Heart right ventricle (tissue), 16 donors: ENCODE measurements around the gene OR2F2. TPM values are rescaled to one million over a fixed set of nuclear protein-coding genes. Genes with fewer than 3 reads are reported as not detected.

Source experiments
- ATAC-seq, 8 donors: fragments of 200-7000 bp; cut with Tn5 transposase; one replicate each; pipeline ENCODE4 v1.9.1; 2020; ENCODE audit warnings: mild to moderate bottlenecking in 8 of 8, moderate library complexity in 8 of 8, moderate number of reproducible peaks in 1 of 8
- DNase-seq, 2 donors: peaks; one replicate each; pipeline ENCODE4 v3.0.0-alpha.2; 2020
- H3K27ac ChIP-seq, 10 donors: fragments of 200-600 bp; sonication (generic) in 2 of 10; one replicate each; pipeline versions ENCODE4 v1.5.0 to v1.8.0; 2020 to 2022; ENCODE audit warnings: mild to moderate bottlenecking in 3 of 10
- H3K27me3 ChIP-seq, 7 donors: fragments of 200-600 bp; one replicate each; pipeline ENCODE4 v1.8.0; 2021 to 2022; ENCODE audit warnings: mild to moderate bottlenecking in 2 of 7
- H3K36me3 ChIP-seq, 9 donors: fragments of 200-600 bp; sonication (generic) in 1 of 9; one replicate each; pipeline versions ENCODE4 v1.5.0 to v1.8.0; 2020 to 2022; ENCODE audit warnings: mild to moderate bottlenecking in 2 of 9
- H3K4me1 ChIP-seq, 9 donors: fragments of 200-600 bp; sonication (generic) in 1 of 9; one replicate each; pipeline versions ENCODE4 v1.5.0 to v1.8.0; 2020 to 2022; ENCODE audit warnings: mild to moderate bottlenecking in 4 of 9
- H3K4me3 ChIP-seq, 10 donors: fragments of 200-600 bp; sonication (generic) in 2 of 10; one replicate each; pipeline versions ENCODE4 v1.5.0 to v1.8.0; 2020 to 2022; ENCODE audit warnings: mild to moderate bottlenecking in 7 of 10, moderate library complexity in 2 of 10
- H3K9me3 ChIP-seq, 11 donors: fragments of 200-600 bp in 10 of 11; sonication (generic) in 2 of 11; one replicate each; pipeline versions ENCODE4 v1.5.0 to v1.8.0; 2013 to 2022; ENCODE audit warnings: mild to moderate bottlenecking in 2 of 11, control low read depth in 1 of 11, moderate library complexity in 1 of 11
- WGBS, 2 donors: extraction: QIAGEN DNeasy Blood & Tissue Kit; methylation state at CpG; one replicate each; pipeline ENCODE4 v1.1.7; 2013; ENCODE audit warnings: inconsistent platforms in 1 of 2; 5-methylcytosine and 5-hydroxymethylcytosine counted together
- intact Hi-C, 10 donors: fragments of 100-400 bp; cut with DNase I; formaldehyde crosslinking; loops; one replicate each; pipeline versions ENCODE4 v1.11.1 to v1.14.2; 2022
- long read RNA-seq, 3 donors: library from polyadenylated mRNA; unstranded; transcript quantifications; one replicate each; pipeline ENCODE4 v2.0.0, GENCODE V29; 2020 to 2021
- polyA plus RNA-seq, 2 donors: library from polyadenylated mRNA; stranded (reverse); fragments of 200-250 nt; gene quantifications; one replicate each; pipeline ENCODE4 v1.2.3, GENCODE V29; 2013
- total RNA-seq, 10 donors: library from RNA; stranded (reverse); fragmentation: NEBNext Ultra II Directional in 3 of 10; extraction: Animal tissue kit (Norgen Biotek cat#: 25700) in 3 of 10; gene quantifications; one replicate each; pipeline versions ENCODE4 v1.2.1 to v1.2.4, GENCODE V29; 2021 to 2023
- TF ChIP-seq, protein P1 (sequence below), 9 donors: fragments of 200-600 bp; sonication (generic) in 2 of 9; IDR thresholded peaks; one replicate each; pipeline versions ENCODE4 v1.5.0 to v1.8.0; 2021 to 2022; ENCODE audit warnings: antibody characterized with exemption in 9 of 9, mild to moderate bottlenecking in 5 of 9, moderate library complexity in 1 of 9
- donor health status: Arrhythmogenic right ventricular cardiomyopathy.
- donor health status: ischemic (EF 13 %, LVEDD 7.1; RV severe dilation, severe dysfunction).
- donor health status: healthy with polysubstance abuse.
- donor health status: DM: no; HTN: yes; CAD: no.
- donor health status: DM: no; HTN: no; CAD: no.
- donor health status: ischemic (EF 25% LVEDD 6.9; RV normal size, moderate dysfunction).
- donor health status: ischemic (EF 25% LVEDD 5.7; RV mildly dilated, moderate dysfunction).
- donor health status: healthy.
- donor health status: DM: yes; HTN: yes; CAD: no.
- donor health status: Ischemic cardiomyopathy.
- donor health status: ischemic (EF 35%, LVEDD 5.7; RV mildly dilated, moderate dysfunction).
- donor health status: nonischemic (EF 11% LVEDD 7.7; RV severe dilation, severe dysfunction).
- donor health status: DM: yes; HTN: yes; CAD: no.
- donor health status: PGD.
- donor health status: ischemic (EF 29% LVEDD 5.4; RV normal size, mild dysfunction).
- donor health status: nonischemic (EF 23%, LVEDD 6.1; RV moderate dilation, normal function).

Gene OR2F2, protein sequence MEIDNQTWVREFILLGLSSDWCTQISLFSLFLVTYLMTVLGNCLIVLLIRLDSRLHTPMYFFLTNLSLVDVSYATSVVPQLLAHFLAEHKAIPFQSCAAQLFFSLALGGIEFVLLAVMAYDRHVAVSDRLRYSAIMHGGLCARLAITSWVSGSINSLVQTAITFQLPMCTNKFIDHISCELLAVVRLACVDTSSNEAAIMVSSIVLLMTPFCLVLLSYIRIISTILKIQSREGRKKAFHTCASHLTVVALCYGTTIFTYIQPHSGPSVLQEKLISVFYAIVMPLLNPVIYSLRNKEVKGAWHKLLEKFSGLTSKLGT
- not detected for total RNA-seq
- not detected for polyA plus RNA-seq
- long read RNA-seq, donor 1, result 0 reads
- long read RNA-seq, donor 2, result 0 reads
- long read RNA-seq, donor 3, result 0 reads

DNA sequence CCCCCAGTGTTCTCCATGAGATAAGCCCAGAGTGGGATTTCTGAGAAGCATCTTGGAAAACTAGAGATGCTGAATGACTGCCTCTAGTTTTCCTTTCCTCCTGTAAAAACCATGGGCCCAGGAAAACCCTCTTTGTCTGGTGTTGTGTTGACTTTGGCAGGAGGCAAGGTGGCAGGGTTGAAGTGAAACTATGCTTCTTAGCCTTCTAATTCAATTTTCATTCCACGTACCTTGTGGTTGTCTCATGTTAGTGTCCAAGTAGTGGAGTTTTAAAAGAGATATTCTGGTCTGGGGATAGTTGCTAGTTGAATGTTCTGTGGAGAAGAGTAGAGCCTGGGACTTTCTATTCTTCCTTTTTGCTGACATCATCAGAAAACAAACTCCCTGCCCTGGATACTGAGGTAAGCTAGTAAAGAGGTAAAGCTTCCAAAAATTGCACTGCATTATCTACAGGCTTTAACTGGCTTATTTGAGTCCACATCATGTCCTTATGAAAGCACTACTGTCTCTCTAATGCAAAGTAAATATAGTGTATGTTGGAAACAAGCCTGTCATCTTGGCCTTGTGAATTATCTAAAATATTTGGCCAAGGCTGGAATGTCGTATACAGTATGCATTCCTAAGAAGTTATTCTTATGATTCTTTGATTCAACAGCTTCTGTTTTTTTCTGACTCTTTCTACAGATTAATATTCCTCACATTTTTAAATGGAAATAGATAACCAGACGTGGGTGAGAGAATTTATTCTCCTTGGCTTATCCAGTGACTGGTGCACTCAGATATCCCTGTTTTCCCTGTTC is at the start of gene OR2F2:
TSS of gene OR2F2 (plus strand) at position 708 of the 800 bp plus-strand sequence. CDS start at position 708, 0 bp downstream.
- Histone ChIP-seq H3K27ac (no peak within 1 kb of the TSS), H3K36me3 (no peaks in the 10 kb centered on the region), H3K9me3 (peaks cover 0 to 20% (median 0%) of the 10 kb centered on the region in 11 donors), H3K27me3 (no peaks in the 10 kb centered on the region), H3K4me1 (no peaks in the 10 kb centered on the region), H3K4me3 (no peak within 1 kb of the TSS)
- no peak for DNase-seq
- no peak for ATAC-seq
- intact Hi-C loops, result loop anchor here in 1 of 10 donors (5.0 kb wide), 1 partner anchor 33 kb away; no protein-coding TSS in a partner anchor
- TF ChIP-seq, protein P1, sequence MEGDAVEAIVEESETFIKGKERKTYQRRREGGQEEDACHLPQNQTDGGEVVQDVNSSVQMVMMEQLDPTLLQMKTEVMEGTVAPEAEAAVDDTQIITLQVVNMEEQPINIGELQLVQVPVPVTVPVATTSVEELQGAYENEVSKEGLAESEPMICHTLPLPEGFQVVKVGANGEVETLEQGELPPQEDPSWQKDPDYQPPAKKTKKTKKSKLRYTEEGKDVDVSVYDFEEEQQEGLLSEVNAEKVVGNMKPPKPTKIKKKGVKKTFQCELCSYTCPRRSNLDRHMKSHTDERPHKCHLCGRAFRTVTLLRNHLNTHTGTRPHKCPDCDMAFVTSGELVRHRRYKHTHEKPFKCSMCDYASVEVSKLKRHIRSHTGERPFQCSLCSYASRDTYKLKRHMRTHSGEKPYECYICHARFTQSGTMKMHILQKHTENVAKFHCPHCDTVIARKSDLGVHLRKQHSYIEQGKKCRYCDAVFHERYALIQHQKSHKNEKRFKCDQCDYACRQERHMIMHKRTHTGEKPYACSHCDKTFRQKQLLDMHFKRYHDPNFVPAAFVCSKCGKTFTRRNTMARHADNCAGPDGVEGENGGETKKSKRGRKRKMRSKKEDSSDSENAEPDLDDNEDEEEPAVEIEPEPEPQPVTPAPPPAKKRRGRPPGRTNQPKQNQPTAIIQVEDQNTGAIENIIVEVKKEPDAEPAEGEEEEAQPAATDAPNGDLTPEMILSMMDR (IDR thresholded peaks at IDR 0.05), result no peak
- WGBS, 2 donors, result 60 to 70% methylated on average over 3 of the region's 3 CpGs

DNA sequence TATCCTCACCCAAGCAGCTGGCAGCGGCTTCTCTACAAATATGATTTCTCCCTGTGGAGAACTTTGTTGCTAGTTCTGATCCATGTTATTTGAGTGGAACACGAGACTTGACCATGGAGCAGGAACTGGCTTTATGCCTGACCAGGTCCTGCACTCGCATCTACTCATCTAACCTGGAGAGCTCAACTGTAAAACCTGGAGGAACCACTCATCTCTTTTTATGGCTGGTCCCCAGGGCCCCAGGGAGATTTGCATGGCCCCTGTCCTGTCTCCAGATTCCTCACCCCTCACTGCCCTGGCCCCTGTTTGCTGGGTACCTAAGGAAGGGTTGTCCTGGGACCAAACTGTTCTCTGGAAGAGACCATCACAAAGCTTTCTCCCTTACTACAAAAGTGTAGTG is 49.1 kb upstream of the OR2F2 start:
- ATAC-seq (no peak), DNase-seq (no peak)
- TF ChIP-seq, protein P1 (IDR thresholded peaks at IDR 0.05), result no peak
- Histone ChIP-seq H3K27me3 (peaks cover 0 to 32% (median 0%) of the 10 kb centered on the region in 7 donors), H3K4me3 (no peak overlapping the region), H3K4me1 (peaks cover 0 to 24% (median 13%) of the 10 kb centered on the region in 9 donors), H3K9me3 (peaks cover 0 to 28% (median 5%) of the 10 kb centered on the region in 11 donors), H3K27ac (no peak overlapping the region), H3K36me3 (peaks cover 0 to 16% (median 0%) of the 10 kb centered on the region in 9 donors)
- WGBS, 2 donors, result 77 to 83% methylated on average over 3 of the region's 3 CpGs
- intact Hi-C loops, result no loop called here

DNA sequence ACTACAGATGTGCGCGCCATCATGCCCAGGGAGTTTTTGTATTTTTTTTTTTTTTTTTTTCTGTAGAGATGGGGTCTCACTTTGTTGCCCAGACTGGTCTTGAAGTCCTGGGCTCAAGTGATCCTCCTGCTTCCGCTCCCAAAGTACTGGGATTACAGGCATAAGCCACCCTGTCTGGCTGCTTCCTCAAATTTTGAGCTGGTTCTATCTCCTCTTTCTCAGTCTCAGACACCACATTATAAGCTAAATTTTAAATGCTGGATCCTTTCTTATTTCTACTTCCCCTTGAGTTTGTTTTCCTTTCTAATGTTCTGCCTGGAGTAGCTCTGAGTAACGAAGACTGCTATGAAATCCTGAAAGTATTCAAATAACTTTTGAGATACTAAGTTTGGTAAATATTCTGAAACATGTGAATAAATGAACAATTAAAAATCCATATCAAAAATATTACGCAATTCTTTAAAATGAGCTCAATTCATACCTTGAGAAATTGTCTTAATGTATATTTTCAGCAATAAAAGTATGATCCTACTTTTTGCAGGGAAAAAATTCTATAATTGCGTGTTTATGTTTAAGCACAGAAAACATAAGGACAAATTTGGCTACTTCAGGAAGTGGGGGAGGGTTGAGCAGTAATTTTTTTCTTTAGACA is 48.1 kb upstream of the OR2F2 start:
- TF ChIP-seq, protein P1 (IDR thresholded peaks at IDR 0.05), result no peak
- ATAC-seq, result no peak
- H3K4me1 ChIP-seq, result peaks cover 0 to 19% (median 5%) of the 10 kb centered on the region in 9 donors
- intact Hi-C loops, result no loop called here
- H3K27me3 ChIP-seq, result peaks cover 0 to 32% (median 0%) of the 10 kb centered on the region in 7 donors
- DNase-seq, result no peak
- peaks cover 0 to 38% (median 5%) of the 10 kb centered on the region in 11 donors for H3K9me3 ChIP-seq
- peaks cover 0 to 16% (median 0%) of the 10 kb centered on the region in 9 donors for H3K36me3 ChIP-seq
- H3K4me3 ChIP-seq, result no peak overlapping the region
- WGBS, 2 donors, result 93 to 96% methylated on average over 6 of the region's 6 CpGs
- H3K27ac ChIP-seq, result no peak overlapping the region

DNA sequence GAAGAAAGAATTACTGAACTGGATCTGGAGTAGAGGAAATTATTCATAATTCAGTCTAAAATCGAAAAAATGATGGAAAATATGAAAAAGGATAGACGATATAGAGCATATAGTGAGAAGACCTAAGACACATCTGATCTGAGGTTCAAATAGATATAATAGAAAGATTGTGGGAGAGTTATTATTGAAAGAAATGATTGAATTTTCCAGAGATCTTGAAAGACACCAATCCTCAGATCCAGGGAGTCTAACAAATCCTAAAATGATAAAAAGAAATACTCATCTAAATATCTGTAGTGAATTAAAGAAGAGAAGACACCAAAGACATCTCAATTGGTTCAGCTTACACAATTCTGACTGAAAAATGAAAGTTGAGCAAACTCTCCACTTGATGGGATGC is 46.0 kb upstream of the OR2F2 start:
- intact Hi-C loops, result no loop called here
- ATAC-seq (no peak), DNase-seq (no peak)
- no peak overlapping the region for H3K4me3 ChIP-seq
- H3K27me3 ChIP-seq, result peaks cover 0 to 14% (median 0%) of the 10 kb centered on the region in 7 donors
- H3K4me1 ChIP-seq, result peaks cover 0 to 13% (median 0%) of the 10 kb centered on the region in 9 donors
- WGBS, 2 donors, result 97 to 99% methylated on average over 2 of the region's 2 CpGs
- H3K36me3 ChIP-seq, result peaks cover 0 to 24% (median 0%) of the 10 kb centered on the region in 9 donors
- peaks cover 0 to 54% (median 14%) of the 10 kb centered on the region in 11 donors for H3K9me3 ChIP-seq
- H3K27ac ChIP-seq, result no peak overlapping the region
- TF ChIP-seq, protein P1 (IDR thresholded peaks at IDR 0.05), result no peak
